ENCODE measurements around the gene LYPD4.

- TF ChIP-seq CTCF (IDR thresholded peaks at IDR 0.05) (no peak), POLR2A (IDR thresholded peaks at IDR 0.05) (no peak)
Measured at GRCh38 chr19:41843371-41843770, 1.1 kb downstream of the LYPD4 start.

Data from thyroid gland (tissue), 4 donors.